SU-DHL-6 (cell line): ENCODE results near the gene FGF19.

Experiments used
- EZH2phosphoT487 ChIP-seq: fragments of 200-600 bp; sonication (generic), shearing (Covaris generic); conservative IDR thresholded peaks from 2 replicates; pipeline ENCODE4 v1.6.1; 2018; ENCODE audit warnings: mild to moderate bottlenecking, antibody characterized with exemption, low read length, moderate library complexity, mixed read lengths
- TF ChIP-seq, protein P1 (sequence below): fragments of 200-600 bp; sonication (generic); IDR thresholded peaks from one replicate; pipeline ENCODE4 v1.5.1; 2017; ENCODE audit warnings: antibody characterized with exemption, mild to moderate bottlenecking, low read length, moderate library complexity; ENCODE audit not compliant: insufficient read depth, poor library complexity, severe bottlenecking

DNA sequence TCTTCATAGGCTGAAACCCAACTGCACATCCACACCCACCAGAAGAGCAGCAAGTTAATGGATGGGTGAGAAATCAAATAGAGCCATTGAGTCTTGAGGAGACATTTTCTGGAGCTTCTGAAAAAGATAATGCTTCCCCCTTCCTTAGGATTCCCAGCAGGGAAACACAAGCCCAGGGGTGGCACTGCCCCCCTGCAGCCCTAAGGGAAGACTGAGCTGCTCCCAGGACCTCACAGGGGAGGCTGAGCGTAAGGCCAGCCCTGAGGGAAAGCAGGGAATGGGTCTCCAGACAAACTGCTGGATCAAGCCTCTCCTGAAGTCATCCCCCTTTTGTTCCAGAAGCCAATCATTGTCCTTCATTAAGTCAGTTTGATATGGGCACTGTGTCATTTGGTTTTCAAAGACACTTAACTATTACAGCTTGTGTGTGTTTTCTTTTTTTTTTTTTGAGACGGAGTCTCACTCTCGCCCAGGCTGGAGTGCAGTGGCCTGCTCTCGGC lies 43.8 kb downstream of the FGF19 start:
- TF ChIP-seq EZH2phosphoT487: no peak
- TF ChIP-seq, protein P1, sequence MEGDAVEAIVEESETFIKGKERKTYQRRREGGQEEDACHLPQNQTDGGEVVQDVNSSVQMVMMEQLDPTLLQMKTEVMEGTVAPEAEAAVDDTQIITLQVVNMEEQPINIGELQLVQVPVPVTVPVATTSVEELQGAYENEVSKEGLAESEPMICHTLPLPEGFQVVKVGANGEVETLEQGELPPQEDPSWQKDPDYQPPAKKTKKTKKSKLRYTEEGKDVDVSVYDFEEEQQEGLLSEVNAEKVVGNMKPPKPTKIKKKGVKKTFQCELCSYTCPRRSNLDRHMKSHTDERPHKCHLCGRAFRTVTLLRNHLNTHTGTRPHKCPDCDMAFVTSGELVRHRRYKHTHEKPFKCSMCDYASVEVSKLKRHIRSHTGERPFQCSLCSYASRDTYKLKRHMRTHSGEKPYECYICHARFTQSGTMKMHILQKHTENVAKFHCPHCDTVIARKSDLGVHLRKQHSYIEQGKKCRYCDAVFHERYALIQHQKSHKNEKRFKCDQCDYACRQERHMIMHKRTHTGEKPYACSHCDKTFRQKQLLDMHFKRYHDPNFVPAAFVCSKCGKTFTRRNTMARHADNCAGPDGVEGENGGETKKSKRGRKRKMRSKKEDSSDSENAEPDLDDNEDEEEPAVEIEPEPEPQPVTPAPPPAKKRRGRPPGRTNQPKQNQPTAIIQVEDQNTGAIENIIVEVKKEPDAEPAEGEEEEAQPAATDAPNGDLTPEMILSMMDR: no peak
